Keratinocyte (primary cell): ENCODE data around the gene TEP1. TPM values are rescaled to one million over a fixed set of nuclear protein-coding genes. Genes with fewer than 3 reads are reported as not detected.

ENCODE experiments used
- DNase-seq: peaks from one replicate; pipeline ENCODE4 v3.0.0-alpha.2; 2011; ENCODE audit warnings: low read depth, missing footprints, low spot score
- FAIRE-seq: peaks from 2 replicates; lab custom pipeline; 2011; peaks lifted over from hg19 to GRCh38; lab: Jason Lieb, UNC
- H2AFZ ChIP-seq: 2 replicates; pipeline ENCODE4 v1.6.0; 2012; ENCODE audit warnings: low read length, control low read depth, inconsistent platforms; ENCODE audit not compliant: control insufficient read depth
- H3K27ac ChIP-seq: 2 replicates; pipeline ENCODE4 v1.5.1; 2011; ENCODE audit warnings: low read length; ENCODE audit not compliant: control insufficient read depth, insufficient read depth
- H3K27me3 ChIP-seq: 3 replicates; pipeline ENCODE4 v1.6.0; 2011; ENCODE audit warnings: low read length; ENCODE audit not compliant: control insufficient read depth, insufficient read depth; ENCODE audit errors: extremely low read depth
- H3K36me3 ChIP-seq, 2 experiments: 2 replicates in 1 of 2; 3 replicates in 1 of 2; pipeline ENCODE4 v1.5.1; 2011; ENCODE audit warnings: low read length in 2 of 2, mild to moderate bottlenecking in 1 of 2; ENCODE audit not compliant: control insufficient read depth in 2 of 2, insufficient read depth in 2 of 2; ENCODE audit errors: extremely low read depth in 1 of 2
- H3K4me1 ChIP-seq: 3 replicates; pipeline ENCODE4 v1.5.1; 2011; ENCODE audit warnings: low read length; ENCODE audit not compliant: control insufficient read depth, insufficient read depth; ENCODE audit errors: extremely low read depth
- H3K4me2 ChIP-seq: 3 replicates; pipeline ENCODE4 v1.6.0; 2011; ENCODE audit warnings: low read depth, low read length; ENCODE audit not compliant: control insufficient read depth, insufficient read depth; ENCODE audit errors: extremely low read depth
- H3K4me3 ChIP-seq, 3 experiments: fragments of 200-600 bp in 1 of 3; sonication (generic) in 1 of 3; 2 replicates in 2 of 3; 3 replicates in 1 of 3; pipeline ENCODE4 v1.5.1; 2011 to 2016; ENCODE audit warnings: low read length in 3 of 3, mild to moderate bottlenecking in 3 of 3, control low read depth in 2 of 3, inconsistent platforms in 1 of 3, low read depth in 1 of 3, mixed read lengths in 1 of 3, mixed run types in 1 of 3, moderate library complexity in 1 of 3; ENCODE audit not compliant: control insufficient read depth in 2 of 3, insufficient read depth in 2 of 3; ENCODE audit errors: extremely low read depth in 1 of 3
- H3K79me2 ChIP-seq: 2 replicates; pipeline ENCODE4 v1.6.0; 2012; ENCODE audit warnings: low read length; ENCODE audit not compliant: control insufficient read depth, insufficient read depth
- H3K9ac ChIP-seq: 3 replicates; pipeline ENCODE4 v1.6.0; 2011; ENCODE audit warnings: low read length; ENCODE audit not compliant: control insufficient read depth, insufficient read depth; ENCODE audit errors: extremely low read depth
- H3K9me1 ChIP-seq: 3 replicates; pipeline ENCODE4 v1.6.0; 2011; ENCODE audit warnings: low read length; ENCODE audit not compliant: control insufficient read depth, insufficient read depth; ENCODE audit errors: extremely low read depth
- H3K9me3 ChIP-seq: 2 replicates; pipeline ENCODE4 v1.5.1; 2012; ENCODE audit warnings: low read depth, low read length; ENCODE audit not compliant: control insufficient read depth
- H4K20me1 ChIP-seq: 3 replicates; pipeline ENCODE4 v1.6.0; 2011; ENCODE audit warnings: low read length; ENCODE audit not compliant: control insufficient read depth, insufficient read depth; ENCODE audit errors: extremely low read depth
- EZH2 ChIP-seq: IDR thresholded peaks from one replicate; pipeline ENCODE4 v1.6.1; 2012; ENCODE audit warnings: inconsistent platforms, mild to moderate bottlenecking, low read length, moderate library complexity
- dilution Hi-C: fragments of 300-500 bp; cut with MboI; formaldehyde crosslinking; loops from one replicate; pipeline ENCODE4 v1.7.0; 2020; ENCODE audit warnings: low sequenced_read_pairs; ENCODE audit not compliant: extremely low pct_ligation_motif_present
- polyA plus RNA-seq, 5 experiments: library from polyadenylated mRNA; depleted of rRNA in 3 of 5; stranded (reverse) in 3 of 5; stranded (forward) in 1 of 5; unstranded in 1 of 5; fragments of >200 nt; gene quantifications; 1 replicate in 1 of 5; 2 replicates in 3 of 5; 3 replicates in 1 of 5; pipeline versions ENCODE4 v1.2.1 to v1.2.3, GENCODE V29; 2011 to 2012; ENCODE audit warnings: missing spikeins in 2 of 5, low read depth in 1 of 5, low replicate concordance in 1 of 5
- TF ChIP-seq, protein P1 (sequence below), 3 experiments: IDR thresholded peaks in 1 of 3; conservative IDR thresholded peaks in 1 of 3; optimal IDR thresholded peaks in 1 of 3; 2 replicates in 2 of 3; 3 replicates in 1 of 3; pipeline versions ENCODE3 to v1.5.1; 2011; ENCODE audit warnings: low read length in 3 of 3, mild to moderate bottlenecking in 3 of 3, moderate library complexity in 2 of 3, control low read depth in 1 of 3, inconsistent platforms in 1 of 3; ENCODE audit not compliant: insufficient read depth in 2 of 3; ENCODE audit errors: extremely low read depth in 1 of 3

The TEP1 gene
- polyA plus RNA-seq, 1 donor (not counting 4 experiments of a cell fraction or from before 2014, with no cell fraction given), result 16.6 TPM

DNA sequence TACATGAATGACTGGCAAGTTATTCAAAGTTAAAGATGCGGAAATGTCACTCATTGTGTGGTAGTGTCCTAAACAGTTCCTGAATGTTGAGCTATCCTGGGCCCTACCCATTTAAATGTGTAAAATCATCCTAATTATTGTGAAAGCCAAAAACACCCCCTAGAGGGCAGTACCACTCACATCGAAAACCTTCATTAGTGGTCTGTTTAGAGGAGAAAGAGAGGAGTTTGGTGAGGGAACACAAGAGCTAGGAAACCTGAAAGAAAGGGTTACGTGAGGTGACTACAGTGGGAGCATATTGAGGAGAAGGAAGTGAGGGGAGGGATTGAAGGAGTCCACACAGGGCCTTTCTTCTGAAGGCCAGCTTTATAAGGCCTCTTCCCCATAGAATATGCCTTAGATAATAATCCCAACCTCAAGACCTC, 2.5 kb upstream of the TEP1 start:
- dilution Hi-C loops, result no loop called here

DNA sequence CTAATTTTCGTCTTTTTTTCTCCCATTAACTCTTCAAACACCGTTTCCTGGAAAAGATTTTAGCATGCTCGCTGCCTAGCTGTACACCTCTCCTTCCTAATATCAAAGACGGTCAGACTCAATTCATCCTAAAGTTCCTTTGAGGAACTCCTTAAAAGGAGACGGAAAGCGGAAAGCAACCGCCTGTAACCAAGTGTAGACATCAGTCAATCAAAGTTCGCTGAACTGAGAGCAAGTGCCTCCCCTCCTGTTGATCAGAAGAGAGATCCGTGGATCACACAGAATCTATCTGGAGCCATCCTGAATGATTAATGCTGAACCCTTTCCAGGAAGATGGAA, 412 bp upstream of the TEP1 start:
- H3K79me2 ChIP-seq, result peaks cover 17% of the 10 kb centered on the region
- H4K20me1 ChIP-seq, result no peaks in the 10 kb centered on the region
- peak overlapping the region; percentile 97 for H2AFZ ChIP-seq
- peak overlapping the region; percentile 72 to 93 (median 82) for H3K4me3 ChIP-seq
- no peaks in the 10 kb centered on the region for H3K9me3 ChIP-seq
- TF ChIP-seq, protein P1, sequence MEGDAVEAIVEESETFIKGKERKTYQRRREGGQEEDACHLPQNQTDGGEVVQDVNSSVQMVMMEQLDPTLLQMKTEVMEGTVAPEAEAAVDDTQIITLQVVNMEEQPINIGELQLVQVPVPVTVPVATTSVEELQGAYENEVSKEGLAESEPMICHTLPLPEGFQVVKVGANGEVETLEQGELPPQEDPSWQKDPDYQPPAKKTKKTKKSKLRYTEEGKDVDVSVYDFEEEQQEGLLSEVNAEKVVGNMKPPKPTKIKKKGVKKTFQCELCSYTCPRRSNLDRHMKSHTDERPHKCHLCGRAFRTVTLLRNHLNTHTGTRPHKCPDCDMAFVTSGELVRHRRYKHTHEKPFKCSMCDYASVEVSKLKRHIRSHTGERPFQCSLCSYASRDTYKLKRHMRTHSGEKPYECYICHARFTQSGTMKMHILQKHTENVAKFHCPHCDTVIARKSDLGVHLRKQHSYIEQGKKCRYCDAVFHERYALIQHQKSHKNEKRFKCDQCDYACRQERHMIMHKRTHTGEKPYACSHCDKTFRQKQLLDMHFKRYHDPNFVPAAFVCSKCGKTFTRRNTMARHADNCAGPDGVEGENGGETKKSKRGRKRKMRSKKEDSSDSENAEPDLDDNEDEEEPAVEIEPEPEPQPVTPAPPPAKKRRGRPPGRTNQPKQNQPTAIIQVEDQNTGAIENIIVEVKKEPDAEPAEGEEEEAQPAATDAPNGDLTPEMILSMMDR (optimal IDR thresholded peaks at IDR 0.05 in 1 of 3, IDR thresholded peaks at IDR 0.05 in 1 of 3, conservative IDR thresholded peaks at IDR 0.05 in 1 of 3; ENCODE audit: extremely low read depth in 1 of 3, insufficient read depth in 2 of 3, low read length in 3 of 3), result no peak
- no peak for TF ChIP-seq EZH2
- peak overlapping the region; percentile 83 for H3K27ac ChIP-seq
- H3K27me3 ChIP-seq, result no peaks in the 10 kb centered on the region
- FAIRE-seq (no peak), DNase-seq (no peak)
- no peaks in the 10 kb centered on the region for H3K36me3 ChIP-seq
- dilution Hi-C loops, result no loop called here
- H3K9me1 ChIP-seq, result no peaks in the 10 kb centered on the region
- H3K4me1 ChIP-seq, result peaks cover 6% of the 10 kb centered on the region
- peak overlapping the region; percentile 90 for H3K9ac ChIP-seq
- peak overlapping the region; percentile 77 for H3K4me2 ChIP-seq

More for the DNA sequence above, 2.5 kb upstream of the TEP1 start:
- Histone ChIP-seq H3K9ac (no peak overlapping the region), H3K4me2 (no peak overlapping the region), H3K27me3 (no peaks in the 10 kb centered on the region), H4K20me1 (no peaks in the 10 kb centered on the region), H3K9me1 (no peaks in the 10 kb centered on the region), H3K27ac (no peak overlapping the region), H3K4me1 (peaks cover 6% of the 10 kb centered on the region), H3K4me3 (no peak overlapping the region), H3K79me2 (peaks cover 15% of the 10 kb centered on the region), H3K36me3 (no peaks in the 10 kb centered on the region), H3K9me3 (no peaks in the 10 kb centered on the region), H2AFZ (peak overlapping the region; percentile 65)
- TF ChIP-seq, protein P1 (optimal IDR thresholded peaks at IDR 0.05 in 1 of 3, IDR thresholded peaks at IDR 0.05 in 1 of 3, conservative IDR thresholded peaks at IDR 0.05 in 1 of 3; ENCODE audit: extremely low read depth in 1 of 3, insufficient read depth in 2 of 3, low read length in 3 of 3), result peak; percentile 30 to 64 (median 43)
- no peak for TF ChIP-seq EZH2
- FAIRE-seq (no peak), DNase-seq (no peak)
